Nephron (organoid): ENCODE results near the gene RER1.

Experiments used
- H3K27ac Mint-ChIP-seq, 3 experiments: 2 replicates each; pipeline ENCODE4 v1.8.0; 2020; ENCODE audit warnings: mixed read lengths in 3 of 3, mild to moderate bottlenecking in 2 of 3, moderate library complexity in 1 of 3
- H3K27me3 Mint-ChIP-seq: 2 replicates; pipeline ENCODE4 v1.8.0; 2021; ENCODE audit warnings: low read depth, mild to moderate bottlenecking, moderate library complexity, mixed read lengths
- H3K36me3 Mint-ChIP-seq: 2 replicates; pipeline ENCODE4 v1.8.0; 2020; ENCODE audit warnings: low read depth, mixed read lengths
- H3K4me1 Mint-ChIP-seq: 2 replicates; pipeline ENCODE4 v1.8.0; 2020; ENCODE audit warnings: mixed read lengths
- H3K4me3 Mint-ChIP-seq, 3 experiments: 2 replicates each; pipeline ENCODE4 v1.8.0; 2020; ENCODE audit warnings: mild to moderate bottlenecking in 3 of 3, mixed read lengths in 3 of 3, moderate library complexity in 2 of 3
- H3K9me3 Mint-ChIP-seq: 2 replicates; pipeline ENCODE4 v1.8.0; 2020; ENCODE audit warnings: mixed read lengths
- TF ChIP-seq, protein P1 (sequence below), 3 experiments: fragments of 200-600 bp; sonication (generic); IDR thresholded peaks; one replicate each; pipeline ENCODE4 v1.5.0; 2021; ENCODE audit warnings: antibody characterized with exemption in 3 of 3; ENCODE audit not compliant: unreplicated experiment in 3 of 3

Gene RER1

DNA sequence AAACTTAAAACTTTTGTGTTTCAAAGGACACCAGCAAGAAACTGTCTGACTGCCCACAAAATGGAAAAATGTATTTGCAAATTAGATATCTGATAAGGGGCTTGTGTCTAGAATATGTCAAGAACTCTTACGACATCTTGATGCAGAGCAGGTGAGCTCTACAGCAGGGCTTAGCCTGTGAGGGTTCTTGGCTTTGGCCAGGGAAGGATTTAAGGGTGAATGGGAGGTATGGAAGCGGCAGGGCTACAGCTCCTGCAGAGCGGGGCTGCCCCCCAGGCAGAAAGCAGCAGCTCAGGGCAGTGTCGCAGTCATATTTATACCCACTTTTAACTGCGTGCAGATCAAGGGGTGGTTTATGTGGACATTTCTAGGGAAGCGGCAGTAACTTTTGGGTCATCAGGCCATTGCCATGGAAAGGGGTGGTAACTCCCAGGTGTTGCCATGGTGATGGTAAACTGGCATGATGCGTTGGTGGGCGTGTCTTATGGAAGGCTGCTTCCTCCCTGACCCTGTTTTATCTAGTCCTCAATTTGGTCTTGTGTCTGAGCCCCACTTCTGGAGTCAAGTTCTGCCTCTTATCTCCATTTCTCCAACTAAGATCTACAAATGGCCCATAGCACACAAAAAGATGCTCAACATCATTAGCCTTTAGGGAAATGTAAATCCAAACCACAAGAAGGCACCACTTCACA lies 23.4 kb upstream of the RER1 start:
- TF ChIP-seq, protein P1, sequence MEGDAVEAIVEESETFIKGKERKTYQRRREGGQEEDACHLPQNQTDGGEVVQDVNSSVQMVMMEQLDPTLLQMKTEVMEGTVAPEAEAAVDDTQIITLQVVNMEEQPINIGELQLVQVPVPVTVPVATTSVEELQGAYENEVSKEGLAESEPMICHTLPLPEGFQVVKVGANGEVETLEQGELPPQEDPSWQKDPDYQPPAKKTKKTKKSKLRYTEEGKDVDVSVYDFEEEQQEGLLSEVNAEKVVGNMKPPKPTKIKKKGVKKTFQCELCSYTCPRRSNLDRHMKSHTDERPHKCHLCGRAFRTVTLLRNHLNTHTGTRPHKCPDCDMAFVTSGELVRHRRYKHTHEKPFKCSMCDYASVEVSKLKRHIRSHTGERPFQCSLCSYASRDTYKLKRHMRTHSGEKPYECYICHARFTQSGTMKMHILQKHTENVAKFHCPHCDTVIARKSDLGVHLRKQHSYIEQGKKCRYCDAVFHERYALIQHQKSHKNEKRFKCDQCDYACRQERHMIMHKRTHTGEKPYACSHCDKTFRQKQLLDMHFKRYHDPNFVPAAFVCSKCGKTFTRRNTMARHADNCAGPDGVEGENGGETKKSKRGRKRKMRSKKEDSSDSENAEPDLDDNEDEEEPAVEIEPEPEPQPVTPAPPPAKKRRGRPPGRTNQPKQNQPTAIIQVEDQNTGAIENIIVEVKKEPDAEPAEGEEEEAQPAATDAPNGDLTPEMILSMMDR (IDR thresholded peaks at IDR 0.05; ENCODE audit: unreplicated experiment in 3 of 3): no peak
- Mint-ChIP-seq H3K9me3 (peaks cover 8% of the 10 kb centered on the region), H3K4me3 (no peak overlapping the region), H3K36me3 (peaks cover 47% of the 10 kb centered on the region), H3K27me3 (no peaks in the 10 kb centered on the region), H3K4me1 (no peaks in the 10 kb centered on the region), H3K27ac (no peak overlapping the region)

DNA sequence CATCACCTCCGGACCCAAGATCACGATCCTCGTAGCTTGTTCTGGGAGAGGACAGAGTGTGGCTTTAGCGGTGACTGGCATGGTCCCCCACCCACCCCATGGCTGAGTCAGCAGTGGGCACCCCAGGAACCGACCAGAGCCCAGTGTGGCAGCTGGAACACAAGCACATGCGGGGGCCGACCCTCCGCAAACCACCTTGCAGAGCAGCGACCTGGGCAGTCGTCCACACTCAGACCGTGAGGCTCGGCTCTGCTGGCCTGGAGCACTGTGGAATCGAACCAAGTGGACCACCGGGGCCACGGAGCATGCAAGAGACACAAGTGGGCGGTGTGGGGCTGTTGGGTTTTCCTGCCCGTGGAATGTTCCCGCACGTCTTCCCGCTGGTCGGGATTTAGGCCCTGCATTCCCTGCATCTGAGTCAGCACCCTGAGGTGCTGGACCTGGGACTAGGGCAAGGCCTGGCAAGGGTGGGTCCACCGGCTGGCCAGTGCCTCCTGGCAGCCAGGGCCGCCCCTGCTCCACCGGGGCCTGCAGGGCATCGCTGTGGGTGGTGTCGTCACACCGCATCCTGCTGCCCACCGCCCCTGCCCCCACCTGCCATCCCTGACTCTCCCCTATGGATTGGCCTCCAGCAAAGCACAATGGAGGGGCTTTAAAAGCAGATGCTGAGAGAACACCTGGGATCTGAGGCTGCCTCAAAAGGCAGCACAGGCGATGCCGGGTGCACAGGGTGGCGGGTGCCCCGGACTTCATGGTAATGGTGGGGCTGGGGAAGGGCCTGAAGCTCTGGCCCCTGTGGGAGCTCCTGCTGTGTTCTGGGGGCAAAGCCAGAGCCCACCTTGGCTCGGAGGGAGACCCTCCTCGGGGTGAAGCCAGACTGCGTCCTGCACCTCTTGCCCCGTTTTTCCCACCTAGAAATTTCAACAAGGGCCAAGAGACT lies 18.8 kb upstream of the RER1 start:
- H3K9me3 Mint-ChIP-seq: no peaks in the 10 kb centered on the region

DNA sequence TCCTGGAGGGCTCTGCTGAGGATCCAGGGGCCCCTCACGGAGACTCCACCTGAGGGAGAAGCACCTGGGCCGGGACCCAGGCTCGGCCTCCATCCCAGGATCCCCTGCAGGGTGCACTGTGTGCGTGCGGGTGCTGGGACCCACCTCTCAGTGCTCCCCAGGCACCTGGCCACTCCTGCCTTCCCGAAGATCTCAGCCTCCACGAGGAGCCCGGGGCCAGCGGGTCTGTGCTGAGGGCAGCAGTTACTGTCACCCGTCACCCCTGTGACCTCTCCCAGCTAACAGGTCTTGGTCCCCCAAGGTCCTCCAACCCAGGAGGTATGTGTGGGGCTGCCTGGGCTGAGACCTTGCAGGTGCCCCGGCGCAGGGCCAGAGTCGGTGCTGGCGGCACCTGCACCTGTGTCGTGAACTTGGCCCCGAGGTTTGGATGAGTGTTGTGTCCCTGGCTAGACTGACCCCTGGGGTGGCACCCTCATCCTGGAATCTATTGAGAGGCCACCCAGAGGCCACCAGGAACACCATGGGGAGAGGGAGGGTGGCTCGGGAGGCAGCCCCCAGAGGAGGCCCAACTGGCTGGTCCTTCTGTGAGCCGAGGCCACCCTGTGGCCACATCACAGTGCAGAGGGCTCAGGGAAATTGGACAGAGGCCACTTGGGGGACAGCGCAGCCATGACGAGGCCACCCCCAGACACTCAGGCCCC lies 17.9 kb upstream of the RER1 start:
- Mint-ChIP-seq H3K27ac (no peak overlapping the region), H3K9me3 (no peaks in the 10 kb centered on the region), H3K36me3 (peaks cover 13% of the 10 kb centered on the region), H3K27me3 (no peaks in the 10 kb centered on the region), H3K4me1 (peaks cover 3% of the 10 kb centered on the region), H3K4me3 (no peak overlapping the region)
- TF ChIP-seq, protein P1 (IDR thresholded peaks at IDR 0.05; ENCODE audit: unreplicated experiment in 3 of 3): no peak

More for the DNA sequence above, 18.8 kb upstream of the RER1 start:
- Mint-ChIP-seq H3K27ac (no peak overlapping the region), H3K4me3 (no peak overlapping the region), H3K27me3 (no peaks in the 10 kb centered on the region), H3K4me1 (peaks cover 3% of the 10 kb centered on the region), H3K36me3 (peaks cover 22% of the 10 kb centered on the region)
- TF ChIP-seq, protein P1 (IDR thresholded peaks at IDR 0.05; ENCODE audit: unreplicated experiment in 3 of 3): no peak

DNA sequence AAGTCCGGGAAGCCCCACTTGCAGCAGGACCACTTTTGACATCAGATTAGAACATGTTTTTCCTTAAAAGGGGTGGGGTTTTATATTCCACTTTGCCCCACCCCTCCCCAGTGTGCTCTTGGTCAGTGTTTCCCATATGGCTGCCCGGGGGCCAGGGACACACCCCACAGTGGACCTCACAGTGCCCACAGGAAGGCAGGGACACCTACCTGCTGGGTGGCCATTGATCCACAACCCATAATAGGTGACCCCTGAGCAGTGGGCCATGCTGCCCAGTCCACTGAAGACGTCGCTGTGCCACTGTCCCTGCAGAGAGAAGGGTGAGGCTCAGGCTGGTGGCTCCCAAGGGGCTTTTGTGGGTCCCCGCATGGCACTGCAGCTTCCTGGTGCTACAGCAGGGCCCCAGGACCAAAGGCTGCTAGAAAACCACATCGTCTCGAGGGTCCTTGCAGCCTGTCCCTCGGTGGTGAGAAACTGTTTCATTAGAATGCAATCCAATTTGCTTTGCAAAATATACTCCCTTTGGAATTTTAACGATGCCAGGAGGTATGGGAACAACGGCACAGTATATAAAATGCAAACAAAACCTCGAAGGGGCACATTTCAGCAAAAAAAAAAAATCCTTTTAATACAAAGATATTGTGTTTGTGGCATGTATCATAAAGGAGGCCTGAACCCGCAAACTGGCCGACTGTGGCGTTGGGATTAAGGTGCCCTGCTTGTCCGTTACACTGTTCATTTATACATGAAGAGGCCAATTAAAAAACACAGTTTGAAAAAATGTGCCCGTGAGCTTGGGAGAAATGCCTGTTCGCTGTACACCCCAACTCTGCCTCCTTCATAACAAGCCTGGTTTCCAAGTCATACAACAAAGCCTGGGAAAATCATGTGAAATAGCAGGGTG lies 17.1 kb upstream of the RER1 start:
- Mint-ChIP-seq H3K4me3 (no peak overlapping the region), H3K27ac (no peak overlapping the region), H3K36me3 (peaks cover 13% of the 10 kb centered on the region), H3K4me1 (peaks cover 12% of the 10 kb centered on the region), H3K27me3 (no peaks in the 10 kb centered on the region), H3K9me3 (no peaks in the 10 kb centered on the region)
- TF ChIP-seq, protein P1 (IDR thresholded peaks at IDR 0.05; ENCODE audit: unreplicated experiment in 3 of 3): no peak

DNA sequence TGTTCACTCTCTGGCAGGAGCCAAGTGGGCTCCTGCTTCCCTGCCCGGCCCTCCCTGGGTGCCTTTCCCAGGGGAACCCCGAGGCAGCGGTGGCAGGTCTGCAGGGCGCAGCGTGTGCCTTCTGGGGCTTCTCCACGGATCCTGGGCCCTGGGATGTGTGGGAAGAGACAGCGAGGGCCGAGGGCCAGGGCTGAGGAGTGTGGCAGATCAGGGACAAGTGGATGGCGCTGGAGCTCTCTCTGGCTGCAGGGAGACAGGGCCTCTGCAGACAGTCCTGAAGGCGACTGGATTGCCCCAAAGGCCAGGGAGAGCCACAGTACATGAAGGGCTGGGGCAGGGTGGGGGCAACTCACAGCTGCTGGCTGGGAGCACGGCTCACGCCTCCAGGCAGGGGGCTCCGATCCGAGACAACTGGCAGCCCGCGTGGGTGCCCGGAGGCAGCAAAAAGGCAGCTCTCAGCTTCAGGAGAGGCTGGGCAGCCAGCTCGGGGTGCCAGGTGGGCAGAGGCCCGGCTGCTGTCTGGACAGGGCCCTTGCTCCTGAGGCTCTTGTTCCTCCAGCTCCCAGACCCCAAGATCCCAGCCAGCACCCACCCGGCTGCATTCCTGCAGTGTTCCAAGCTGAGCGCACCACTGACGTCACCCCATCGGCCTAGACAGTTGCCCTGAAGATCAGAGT lies 16.3 kb upstream of the RER1 start:
- Mint-ChIP-seq H3K36me3 (peaks cover 5% of the 10 kb centered on the region), H3K9me3 (no peaks in the 10 kb centered on the region), H3K4me1 (peaks cover 15% of the 10 kb centered on the region), H3K4me3 (no peak overlapping the region), H3K27me3 (no peaks in the 10 kb centered on the region), H3K27ac (no peak overlapping the region)
- TF ChIP-seq, protein P1 (IDR thresholded peaks at IDR 0.05; ENCODE audit: unreplicated experiment in 3 of 3): no peak
